Prostate gland (tissue), 2 donors: ENCODE data around the gene FCHSD2.

ENCODE experiments used
- POLR2A ChIP-seq: fragments of 450-650 bp; IDR thresholded peaks from one replicate; pipeline ENCODE4 v1.6.1; 2016; ENCODE audit warnings: antibody characterized with exemption, mild to moderate bottlenecking
- POLR2AphosphoS5 ChIP-seq: sonication (generic); formaldehyde crosslinking; IDR thresholded peaks from one replicate; pipeline ENCODE4 v1.6.1; 2017; ENCODE audit warnings: antibody characterized with exemption
- TF ChIP-seq, protein P1 (sequence below), 4 experiments: fragments of 200-600 bp in 2 of 4; fragments of 450-650 bp in 2 of 4; sonication (generic) in 2 of 4; IDR thresholded peaks; 1 replicate in 3 of 4; 2 replicates in 1 of 4; pipeline ENCODE4 v1.5.1; 2016 to 2019; ENCODE audit warnings: antibody characterized with exemption in 4 of 4, mild to moderate bottlenecking in 2 of 4, moderate library complexity in 2 of 4

DNA sequence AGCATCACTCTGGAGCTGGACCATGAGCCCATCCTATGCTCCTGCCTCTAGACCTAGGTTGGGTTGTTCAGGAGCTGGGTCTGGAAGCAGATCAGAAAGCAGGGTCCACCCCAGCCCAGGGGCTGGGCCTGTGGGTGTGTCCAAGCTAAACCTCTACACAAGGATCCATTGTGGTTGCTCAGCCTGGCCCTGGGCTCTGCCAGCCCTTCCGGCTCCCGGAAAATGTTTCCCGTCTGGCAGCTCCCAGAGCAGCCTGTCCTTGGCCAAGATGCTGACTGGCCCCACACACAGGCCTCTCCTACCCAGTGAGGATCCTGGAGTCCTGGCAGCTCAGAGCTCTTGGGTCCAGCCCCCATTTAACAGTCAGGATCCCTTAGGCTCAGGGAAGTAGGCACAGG lies 35.3 kb upstream of the FCHSD2 start:
- TF ChIP-seq, protein P1, sequence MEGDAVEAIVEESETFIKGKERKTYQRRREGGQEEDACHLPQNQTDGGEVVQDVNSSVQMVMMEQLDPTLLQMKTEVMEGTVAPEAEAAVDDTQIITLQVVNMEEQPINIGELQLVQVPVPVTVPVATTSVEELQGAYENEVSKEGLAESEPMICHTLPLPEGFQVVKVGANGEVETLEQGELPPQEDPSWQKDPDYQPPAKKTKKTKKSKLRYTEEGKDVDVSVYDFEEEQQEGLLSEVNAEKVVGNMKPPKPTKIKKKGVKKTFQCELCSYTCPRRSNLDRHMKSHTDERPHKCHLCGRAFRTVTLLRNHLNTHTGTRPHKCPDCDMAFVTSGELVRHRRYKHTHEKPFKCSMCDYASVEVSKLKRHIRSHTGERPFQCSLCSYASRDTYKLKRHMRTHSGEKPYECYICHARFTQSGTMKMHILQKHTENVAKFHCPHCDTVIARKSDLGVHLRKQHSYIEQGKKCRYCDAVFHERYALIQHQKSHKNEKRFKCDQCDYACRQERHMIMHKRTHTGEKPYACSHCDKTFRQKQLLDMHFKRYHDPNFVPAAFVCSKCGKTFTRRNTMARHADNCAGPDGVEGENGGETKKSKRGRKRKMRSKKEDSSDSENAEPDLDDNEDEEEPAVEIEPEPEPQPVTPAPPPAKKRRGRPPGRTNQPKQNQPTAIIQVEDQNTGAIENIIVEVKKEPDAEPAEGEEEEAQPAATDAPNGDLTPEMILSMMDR (IDR thresholded peaks at IDR 0.05), result no peak
- TF ChIP-seq POLR2A (no peak), POLR2AphosphoS5 (no peak)
